GM23338 (cell line): ENCODE data around the gene ZNF823. TPM values are rescaled to one million over a fixed set of nuclear protein-coding genes. Genes with fewer than 3 reads are reported as not detected.

ENCODE experiments used
- ATAC-seq: fragments of 200-7000 bp; cut with Tn5 transposase; 3 replicates; pipeline ENCODE4 v1.9.1; 2020
- DNase-seq: peaks from one replicate; pipeline ENCODE4 v3.0.0-alpha.2; 2015; ENCODE audit warnings: low spot score
- H2AFZ ChIP-seq: fragments of 200-600 bp; sonication (generic); 2 replicates; pipeline ENCODE4 v1.8.0; 2016; ENCODE audit warnings: antibody characterized with exemption, mild to moderate bottlenecking, moderate library complexity
- H3F3A ChIP-seq: fragments of 200-600 bp; sonication (generic); replicated peaks from 2 replicates; pipeline ENCODE4 v1.8.0; 2017; ENCODE audit warnings: antibody characterized with exemption, mixed run types, low read depth
- H3K27ac ChIP-seq: fragments of 200-600 bp; sonication (generic); 2 replicates; pipeline ENCODE4 v1.6.1; 2016; ENCODE audit warnings: low read depth
- H3K27me3 ChIP-seq: fragments of 200-600 bp; sonication (generic); 2 replicates; pipeline ENCODE4 v1.8.0; 2016; ENCODE audit warnings: mild to moderate bottlenecking, mixed run types, moderate library complexity; ENCODE audit not compliant: insufficient read depth
- H3K36me3 ChIP-seq: fragments of 200-600 bp; sonication (generic); 2 replicates; pipeline ENCODE4 v1.8.0; 2016; ENCODE audit warnings: mild to moderate bottlenecking; ENCODE audit not compliant: insufficient read depth
- H3K4me1 ChIP-seq: fragments of 200-600 bp; sonication (generic); 2 replicates; pipeline ENCODE4 v1.8.0; 2016; ENCODE audit warnings: mild to moderate bottlenecking, moderate library complexity; ENCODE audit not compliant: insufficient read depth
- H3K4me2 ChIP-seq: fragments of 200-600 bp; sonication (generic); 2 replicates; pipeline ENCODE4 v1.7.1; 2017; ENCODE audit warnings: mixed run types
- H3K4me3 ChIP-seq: fragments of 200-600 bp; sonication (generic); 2 replicates; pipeline ENCODE4 v1.6.1; 2016; ENCODE audit warnings: mixed run types
- H3K79me2 ChIP-seq: fragments of 200-600 bp; sonication (generic); replicated peaks from 2 replicates; pipeline ENCODE4 v1.8.0; 2017; ENCODE audit warnings: mild to moderate bottlenecking; ENCODE audit not compliant: insufficient read depth
- H3K9me2 ChIP-seq: fragments of 200-600 bp; sonication (generic); 2 replicates; pipeline ENCODE4 v1.8.0; 2017; ENCODE audit not compliant: insufficient read depth
- H4K20me1 ChIP-seq: fragments of 200-600 bp; sonication (generic); replicated peaks from 2 replicates; pipeline ENCODE4 v1.8.0; 2017; ENCODE audit warnings: mild to moderate bottlenecking; ENCODE audit not compliant: insufficient read depth
- H3K27ac Mint-ChIP-seq: 2 replicates; pipeline ENCODE4 v1.8.0; 2020; ENCODE audit warnings: inconsistent platforms, mild to moderate bottlenecking, moderate library complexity, mixed read lengths
- H3K27me3 Mint-ChIP-seq: 3 replicates; pipeline ENCODE4 v1.8.0; 2022; ENCODE audit warnings: low read depth, mild to moderate bottlenecking, moderate library complexity, mixed read lengths, inconsistent platforms; ENCODE audit not compliant: insufficient read depth, poor library complexity
- H3K36me3 Mint-ChIP-seq: 3 replicates; pipeline ENCODE4 v1.8.0; 2021; ENCODE audit warnings: low read depth, mild to moderate bottlenecking, inconsistent platforms, moderate library complexity, mixed read lengths
- H3K4me1 Mint-ChIP-seq: 3 replicates; pipeline ENCODE4 v1.8.0; 2020; ENCODE audit warnings: mild to moderate bottlenecking, inconsistent platforms, mixed read lengths
- H3K4me3 Mint-ChIP-seq: 3 replicates; pipeline ENCODE4 v1.8.0; 2021; ENCODE audit warnings: moderate library complexity, mild to moderate bottlenecking, inconsistent platforms, mixed read lengths
- H3K9me3 Mint-ChIP-seq: 3 replicates; pipeline ENCODE4 v1.8.0; 2020; ENCODE audit warnings: moderate library complexity, mild to moderate bottlenecking, inconsistent platforms, mixed read lengths
- CTCF ChIP-seq, 2 experiments: fragments of 200-600 bp in 1 of 2; sonication (generic) in 1 of 2; conservative IDR thresholded peaks; 2 replicates each; pipeline versions ENCODE4 v1.5.1 to v1.6.1; 2016 to 2017; ENCODE audit warnings: antibody characterized with exemption in 2 of 2, low read depth in 2 of 2, mild to moderate bottlenecking in 2 of 2, moderate library complexity in 1 of 2
- ETS1 ChIP-seq: IDR thresholded peaks from 2 replicates; pipeline ENCODE4 v1.6.1; 2016; ENCODE audit warnings: antibody characterized with exemption
- JUNB ChIP-seq: IDR thresholded peaks from one replicate; pipeline ENCODE4 v1.6.1; 2016; ENCODE audit warnings: antibody characterized with exemption; ENCODE audit not compliant: unreplicated experiment
- NANOG ChIP-seq: IDR thresholded peaks from 2 replicates; pipeline ENCODE4 v1.6.1; 2016; ENCODE audit warnings: antibody characterized with exemption, borderline replicate concordance
- REST ChIP-seq: IDR thresholded peaks from one replicate; pipeline ENCODE4 v1.6.1; 2018; ENCODE audit warnings: antibody characterized with exemption; ENCODE audit not compliant: unreplicated experiment
- ZNF114 ChIP-seq: fragments of 250-450 bp; sonication (Bioruptor Pico); IDR thresholded peaks from 2 replicates; pipeline ENCODE4 v1.5.0; 2020; ENCODE audit warnings: mild to moderate bottlenecking, moderate library complexity
- ZNF462 ChIP-seq: fragments of 250-450 bp; sonication (Bioruptor Pico); IDR thresholded peaks from 2 replicates; pipeline ENCODE4 v1.5.0; 2020; ENCODE audit warnings: mild to moderate bottlenecking, moderate library complexity
- polyA plus RNA-seq: library from polyadenylated mRNA; unstranded; fragments of >200 nt; fragmentation: Nextera tagmentation; extraction: Ambion mirVana; gene quantifications from 2 replicates; pipeline ENCODE4 v1.2.1, GENCODE V29; 2016
- total RNA-seq: library from RNA; depleted of rRNA; stranded (reverse); fragments of >200 nt; shearing (Covaris generic); gene quantifications from 2 replicates; pipeline ENCODE4 v1.2.3, GENCODE V29; 2014

Gene ZNF823
- total and polyA plus RNA-seq, 2 experiments from 2014 or later, result 1.3 to 3.0 TPM

- TF ChIP-seq ETS1 (no peak), ZNF114 (no peak), REST (no peak), ZNF462 (no peak), NANOG (no peak), CTCF (conservative IDR thresholded peaks at IDR 0.05; ENCODE audit: low read depth in 2 of 2) (no peak), JUNB (no peak)
- H3K9me3 Mint-ChIP-seq, result peaks cover 84% of the 10 kb centered on the region
- Histone ChIP-seq H3K27ac (no peak overlapping the region), H3K79me2 (no peaks in the 10 kb centered on the region), H3K4me3 (no peak overlapping the region), H3K4me2 (no peak overlapping the region), H3K4me1 (0 out of 2 replicates have a peak, but pooled peaks cover 3% of the 10 kb centered on the region), H4K20me1 (no peaks in the 10 kb centered on the region), H3K36me3 (no peaks in the 10 kb centered on the region), H2AFZ (no peak overlapping the region), H3K9me2 (no peaks in the 10 kb centered on the region; the same call in 1 of the 2 replicates), H3K27me3 (peaks cover 18% of the 10 kb centered on the region), H3F3A (no peaks in the 10 kb centered on the region)
- no peak for ATAC-seq
- DNase-seq, result no peak
- no peak overlapping the region for H3K4me3 Mint-ChIP-seq
- H3K4me1 Mint-ChIP-seq, result no peaks in the 10 kb centered on the region
- H3K27me3 Mint-ChIP-seq, result peaks cover 2% of the 10 kb centered on the region
- no peak overlapping the region for H3K27ac Mint-ChIP-seq
- H3K36me3 Mint-ChIP-seq, result peaks cover 6% of the 10 kb centered on the region; the same call in 2 of the 3 replicates
Observed at GRCh38 chr19:11763117-11763516, 24.4 kb upstream of the ZNF823 start.
